ENCODE data around the gene HCN4.
A peak's percentile ranks its signal among the peaks of the same experiment; 100 is the strongest.
"Not testable (repeated sequence)": the region's sequence is repeated elsewhere in the genome, so short reads cannot be mapped to it uniquely, and the experiment has no call there.

Gene HCN4

DNA sequence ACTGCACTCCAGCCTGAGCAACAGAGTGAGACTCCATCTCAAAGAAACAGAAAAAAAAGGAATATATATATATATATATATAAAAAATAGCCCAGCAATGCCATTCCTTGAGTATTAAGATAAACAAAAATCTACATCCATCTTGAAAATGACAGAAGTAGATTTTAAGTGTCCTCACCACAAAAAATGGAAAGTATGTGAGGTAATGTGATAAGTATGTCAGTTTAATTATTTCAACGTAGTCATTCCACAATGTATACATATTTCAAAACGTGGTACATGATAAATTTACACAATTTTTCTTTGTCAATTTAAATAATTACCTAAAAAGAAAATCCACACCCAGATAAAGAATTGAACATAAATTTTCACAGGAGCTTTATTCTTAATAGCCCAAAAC is 54.9 kb downstream of the HCN4 start:
- POLR2A ChIA-PET = no interaction called here
- TF ChIP-seq, protein P1, sequence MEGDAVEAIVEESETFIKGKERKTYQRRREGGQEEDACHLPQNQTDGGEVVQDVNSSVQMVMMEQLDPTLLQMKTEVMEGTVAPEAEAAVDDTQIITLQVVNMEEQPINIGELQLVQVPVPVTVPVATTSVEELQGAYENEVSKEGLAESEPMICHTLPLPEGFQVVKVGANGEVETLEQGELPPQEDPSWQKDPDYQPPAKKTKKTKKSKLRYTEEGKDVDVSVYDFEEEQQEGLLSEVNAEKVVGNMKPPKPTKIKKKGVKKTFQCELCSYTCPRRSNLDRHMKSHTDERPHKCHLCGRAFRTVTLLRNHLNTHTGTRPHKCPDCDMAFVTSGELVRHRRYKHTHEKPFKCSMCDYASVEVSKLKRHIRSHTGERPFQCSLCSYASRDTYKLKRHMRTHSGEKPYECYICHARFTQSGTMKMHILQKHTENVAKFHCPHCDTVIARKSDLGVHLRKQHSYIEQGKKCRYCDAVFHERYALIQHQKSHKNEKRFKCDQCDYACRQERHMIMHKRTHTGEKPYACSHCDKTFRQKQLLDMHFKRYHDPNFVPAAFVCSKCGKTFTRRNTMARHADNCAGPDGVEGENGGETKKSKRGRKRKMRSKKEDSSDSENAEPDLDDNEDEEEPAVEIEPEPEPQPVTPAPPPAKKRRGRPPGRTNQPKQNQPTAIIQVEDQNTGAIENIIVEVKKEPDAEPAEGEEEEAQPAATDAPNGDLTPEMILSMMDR (IDR thresholded peaks at IDR 0.05; ENCODE audit: insufficient read depth, low read length, missing control alignments) = no peak
- CTCF ChIA-PET = interaction anchor here (1.1 to 1.3 kb wide), 3 partner anchors 8 to 17 kb away, joined by 3 read pairs; no protein-coding TSS in a partner anchor
- H3K4me3 ChIP-seq (ENCODE audit: low read depth, low read length) = no peak overlapping the region
- DNase-seq (ENCODE audit: low read depth, low spot score) = no peak

DNA sequence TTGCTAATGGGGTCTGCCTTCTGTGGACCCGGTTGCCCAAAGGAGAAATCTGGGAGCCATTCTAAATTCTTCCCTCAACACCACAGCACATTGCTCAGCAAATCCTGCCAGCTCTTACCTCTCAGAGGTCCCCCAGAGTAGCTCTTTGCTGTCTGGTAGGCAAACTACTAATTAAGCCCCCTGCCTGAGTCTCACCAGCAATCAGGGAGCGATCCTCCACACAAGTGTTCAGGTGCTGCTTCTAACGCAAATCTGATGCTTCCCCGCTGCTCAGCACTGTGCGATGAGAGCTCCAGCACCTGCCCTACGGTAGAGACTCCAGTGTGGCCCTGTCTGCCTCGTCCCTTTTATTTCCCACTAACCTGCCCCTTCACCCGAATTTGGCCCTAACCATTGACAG is 60.5 kb downstream of the HCN4 start:
- no peak overlapping the region for H3K4me3 ChIP-seq (ENCODE audit: low read depth, low read length)
- ChIA-PET POLR2A (no interaction called here), CTCF (interaction anchor here (0.6 to 5.4 kb wide), 5 partner anchors 32 to 397 kb away, joined by 3 to 37 read pairs (median 7); no protein-coding TSS in a partner anchor)
- TF ChIP-seq, protein P1 (IDR thresholded peaks at IDR 0.05; ENCODE audit: insufficient read depth, low read length, missing control alignments) = no peak
- no peak for DNase-seq (ENCODE audit: low read depth, low spot score)

DNA sequence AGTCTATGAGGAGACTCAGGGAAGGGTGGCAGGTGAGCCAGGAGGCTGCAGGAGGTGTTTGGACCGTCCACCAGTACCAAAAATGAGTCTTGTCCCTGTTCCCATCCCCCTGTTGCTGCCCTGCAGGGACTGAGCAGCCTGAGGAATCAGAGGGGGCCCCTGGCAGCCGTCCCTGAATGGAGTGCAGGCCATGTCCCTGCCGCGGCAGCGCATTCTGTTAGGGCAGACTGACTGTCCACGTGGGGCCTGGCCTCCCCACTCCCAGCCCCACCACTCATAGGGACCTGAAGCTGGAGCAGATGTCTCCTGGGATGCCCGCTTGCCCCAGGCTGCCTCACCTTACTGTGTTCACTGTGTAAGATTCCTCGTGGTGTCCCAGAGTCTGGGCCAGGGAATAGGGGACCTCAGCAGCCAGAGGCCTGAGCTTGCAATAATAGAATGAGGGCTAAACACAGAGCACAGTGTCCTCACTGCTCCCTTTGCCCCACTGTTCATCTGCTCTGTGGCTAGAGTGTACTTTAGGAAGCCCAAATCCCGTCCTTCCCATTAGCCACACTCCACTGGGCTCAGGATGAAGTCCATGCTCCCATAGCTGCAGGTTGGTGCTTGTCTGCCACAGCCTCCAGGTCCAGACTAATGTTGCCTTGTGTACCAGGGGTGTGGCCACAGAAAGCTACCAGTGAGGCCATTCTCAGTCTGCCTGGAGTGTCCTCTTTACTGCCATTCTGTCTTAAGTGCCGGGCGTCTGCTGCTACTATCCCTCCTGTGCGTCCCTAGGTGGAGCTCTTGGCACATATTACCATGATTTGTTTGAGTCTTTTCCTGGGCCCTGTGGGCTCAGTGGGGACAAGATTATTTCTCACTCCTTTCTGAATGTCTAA is 63.2 kb downstream of the HCN4 start:
- CTCF ChIA-PET = interaction anchor here (0.8 to 5.4 kb wide), 16 partner anchors 9 to 602 kb away, joined by 3 to 37 read pairs (median 4); no protein-coding TSS in a partner anchor
- TF ChIP-seq, protein P1 (IDR thresholded peaks at IDR 0.05; ENCODE audit: insufficient read depth, low read length, missing control alignments) = peak; percentile 65

DNA sequence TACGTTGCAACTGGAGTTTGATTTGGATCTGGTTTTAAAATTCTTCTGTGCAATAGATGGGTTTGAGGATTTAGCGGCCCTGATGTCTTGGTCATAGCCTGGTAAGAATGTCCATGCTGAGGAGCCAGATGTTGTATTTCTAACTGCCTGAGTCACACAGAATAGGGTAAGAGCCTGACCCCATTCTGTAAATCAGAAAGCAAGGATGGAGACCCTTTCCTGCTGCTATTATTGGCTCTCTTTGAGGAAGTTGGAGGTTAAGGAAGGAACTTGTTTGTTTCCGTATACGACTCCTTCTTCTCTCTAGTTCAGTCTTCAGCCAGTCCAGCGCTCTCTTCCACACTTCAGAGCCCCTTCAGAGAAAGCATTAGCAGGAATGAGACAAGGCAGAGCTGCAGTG is 65.1 kb downstream of the HCN4 start:
- ChIA-PET POLR2A (no interaction called here), CTCF (interaction anchor here (0.8 to 3.4 kb wide), 3 partner anchors 333 to 402 kb away, joined by 4 to 18 read pairs (median 5); no protein-coding TSS in a partner anchor)
- TF ChIP-seq, protein P1 (IDR thresholded peaks at IDR 0.05; ENCODE audit: insufficient read depth, low read length, missing control alignments) = no peak
- DNase-seq (ENCODE audit: low read depth, low spot score) = no peak
- H3K4me3 ChIP-seq (ENCODE audit: low read depth, low read length) = no peak overlapping the region

More for the DNA sequence above, 63.2 kb downstream of the HCN4 start:
- POLR2A ChIA-PET = no interaction called here
- no peak overlapping the region for H3K4me3 ChIP-seq (ENCODE audit: low read depth, low read length)
- DNase-seq (ENCODE audit: low read depth, low spot score) = peak; percentile 29

DNA sequence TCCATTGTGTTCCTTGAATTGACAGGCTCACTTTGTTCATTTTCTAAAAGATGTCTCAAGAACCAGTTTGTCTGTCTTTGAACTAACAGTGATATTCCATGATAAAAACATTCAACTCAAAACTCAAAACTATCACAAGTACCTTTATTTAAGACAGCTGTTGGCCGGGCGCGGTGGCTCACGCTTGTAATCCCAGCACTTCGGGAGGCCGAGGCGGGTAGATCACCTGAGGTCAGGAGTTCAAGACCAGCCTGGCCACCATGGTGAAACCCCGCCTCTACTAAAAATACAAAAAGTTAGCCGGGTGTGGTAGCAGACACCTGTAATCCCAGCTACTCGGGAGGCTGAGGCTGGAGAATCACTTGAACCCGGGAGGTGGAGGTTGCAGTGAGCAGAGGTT is 68.5 kb downstream of the HCN4 start:
- DNase-seq (ENCODE audit: low read depth, low spot score); H3K4me3 ChIP-seq (ENCODE audit: low read depth, low read length); POLR2A ChIA-PET: not testable (repeated sequence)
- CTCF ChIA-PET = interaction anchor here (0.8 kb wide), 1 partner anchor 20 kb away, joined by 3 read pairs; no protein-coding TSS in a partner anchor

DNA sequence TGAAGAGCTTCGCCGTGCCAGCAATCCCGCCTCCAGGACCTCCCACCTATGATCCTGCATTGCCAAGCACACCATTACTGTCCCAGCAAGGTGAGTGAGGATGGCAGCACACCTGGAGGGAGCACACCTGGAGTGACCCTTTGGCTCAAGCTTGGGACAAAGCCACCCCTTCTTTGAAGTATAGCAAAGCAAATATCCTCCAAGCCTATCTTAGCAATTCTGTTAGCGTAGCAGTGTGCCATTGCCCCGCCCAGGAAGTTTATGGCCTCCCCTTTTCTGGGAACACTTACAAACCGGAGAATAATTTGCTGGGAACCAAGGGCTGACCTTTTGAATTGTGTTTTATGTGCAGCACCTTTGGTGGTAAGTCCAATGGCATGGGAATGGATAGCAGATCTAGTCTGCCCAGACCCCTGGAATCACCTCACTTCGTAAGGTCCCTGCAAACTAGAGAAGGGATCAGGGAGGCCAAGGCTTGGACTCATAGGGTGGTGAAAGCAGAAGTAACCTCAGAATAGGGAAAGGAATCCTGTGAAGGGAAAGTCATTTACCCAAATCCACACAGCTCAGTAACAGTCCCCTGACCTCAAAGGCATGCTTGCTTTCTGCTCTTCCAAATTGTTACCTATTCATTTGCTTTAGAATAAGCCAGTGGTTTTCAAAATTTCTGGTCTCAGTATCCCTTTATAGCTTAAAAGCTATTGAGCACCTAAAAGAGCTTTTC is 70.1 kb downstream of the HCN4 start:
- POLR2A ChIA-PET = no interaction called here
- H3K4me3 ChIP-seq (ENCODE audit: low read depth, low read length) = no peak overlapping the region
- no peak for DNase-seq (ENCODE audit: low read depth, low spot score)
- CTCF ChIA-PET = interaction anchor here (1.2 to 1.4 kb wide), 4 partner anchors 12 to 406 kb away, joined by 3 to 5 read pairs (median 4); no protein-coding TSS in a partner anchor
- TF ChIP-seq, protein P1 (IDR thresholded peaks at IDR 0.05; ENCODE audit: insufficient read depth, low read length, missing control alignments) = no peak

All from AG04449 (cell line).